Measurements from ENCODE around the gene DCXR. TPM values are rescaled to one million over a fixed set of nuclear protein-coding genes. Genes with fewer than 3 reads are reported as not detected.

Gene DCXR
- total RNA-seq, 1 donor: 29.3 TPM

GRCh38 chr17:82028966-82029365 is 8.5 kb downstream of the DCXR start:
- TF ChIP-seq CTCF (IDR thresholded peaks at IDR 0.05; ENCODE audit: insufficient read depth, low read length): no peak

GRCh38 chr17:82028246-82028645 is 9.3 kb downstream of the DCXR start:
- H3K4me3 ChIP-seq (ENCODE audit: low read depth, low read length): no peak overlapping the region
- TF ChIP-seq CTCF (IDR thresholded peaks at IDR 0.05; ENCODE audit: insufficient read depth, low read length): no peak
- DNase-seq (ENCODE audit: low read depth): no peak

More at GRCh38 chr17:82028966-82029365, 8.5 kb downstream of the DCXR start:
- DNase-seq (ENCODE audit: low read depth): no peak
- no peak overlapping the region for H3K4me3 ChIP-seq (ENCODE audit: low read depth, low read length)

- TF ChIP-seq CTCF (IDR thresholded peaks at IDR 0.05; ENCODE audit: insufficient read depth, low read length): no peak
- H3K4me3 ChIP-seq (ENCODE audit: low read depth, low read length): no peak overlapping the region
These were observed 11.9 kb downstream of the DCXR start for GRCh38 chr17:82025401-82026107.

GRCh38 chr17:82024859-82025258 is 12.6 kb downstream of the DCXR start:
- H3K4me3 ChIP-seq (ENCODE audit: low read depth, low read length): no peak overlapping the region
- no peak for DNase-seq (ENCODE audit: low read depth)
- no peak for TF ChIP-seq CTCF (IDR thresholded peaks at IDR 0.05; ENCODE audit: insufficient read depth, low read length)

More at GRCh38 chr17:82025401-82026107, 11.9 kb downstream of the DCXR start:
- no peak for DNase-seq (ENCODE audit: low read depth)

GRCh38 chr17:82023447-82024241 is 13.9 kb downstream of the DCXR start:
- no peak for TF ChIP-seq CTCF (IDR thresholded peaks at IDR 0.05; ENCODE audit: insufficient read depth, low read length)
- peak overlapping the region; percentile 74 for H3K4me3 ChIP-seq (ENCODE audit: low read depth, low read length)
- no peak for DNase-seq (ENCODE audit: low read depth)

GRCh38 chr17:82022981-82023446 is 14.5 kb downstream of the DCXR start, which contains the start of gene LRRC45:
Gene LRRC45, plus strand, starts transcription at chr17:82023305. Its CDS starts 339 bp downstream, at chr17:82023644.
- peak; percentile 99 for DNase-seq (ENCODE audit: low read depth)
- TF ChIP-seq CTCF (IDR thresholded peaks at IDR 0.05; ENCODE audit: insufficient read depth, low read length): no peak
- H3K4me3 ChIP-seq (ENCODE audit: low read depth, low read length): peak within 1 kb of the TSS; percentile 86
